H9 (cell line): Measurements from ENCODE around the gene GLRX. TPM values are rescaled to one million over a fixed set of nuclear protein-coding genes. Genes with fewer than 3 reads are reported as not detected.

Source experiments
- DNase-seq: peaks from one replicate; pipeline ENCODE4 v3.0.0-alpha.2; 2017
- H2AFZ ChIP-seq: one replicate; pipeline ENCODE4 v1.6.1; 2013; ENCODE audit warnings: mild to moderate bottlenecking, low read length, control low read depth, moderate library complexity
- H2AK5ac ChIP-seq: 2 replicates; pipeline ENCODE4 v1.6.1; 2013; ENCODE audit warnings: low read length, control low read depth, mixed read lengths; ENCODE audit not compliant: insufficient read length
- H2BK120ac ChIP-seq: one replicate; pipeline ENCODE4 v1.6.1; 2013; ENCODE audit warnings: low read depth, mild to moderate bottlenecking, low read length, control low read depth, inconsistent platforms; ENCODE audit not compliant: poor library complexity, severe bottlenecking
- H2BK12ac ChIP-seq: 2 replicates; pipeline ENCODE4 v1.6.1; 2013; ENCODE audit warnings: low read length, control low read depth, mixed read lengths, low read depth; ENCODE audit not compliant: insufficient read length
- H2BK15ac ChIP-seq: 2 replicates; pipeline ENCODE4 v1.6.1; 2013; ENCODE audit warnings: low read depth, low read length, control low read depth
- H2BK20ac ChIP-seq: one replicate; pipeline ENCODE4 v1.6.1; 2013; ENCODE audit warnings: low read depth, mild to moderate bottlenecking, low read length, control low read depth, inconsistent platforms; ENCODE audit not compliant: poor library complexity, severe bottlenecking
- H2BK5ac ChIP-seq: 2 replicates; pipeline ENCODE4 v1.6.1; 2013; ENCODE audit warnings: low read length, control low read depth, mixed read lengths; ENCODE audit not compliant: insufficient read length
- H3K14ac ChIP-seq: 2 replicates; pipeline ENCODE4 v1.6.1; 2013; ENCODE audit warnings: low read length, control low read depth; ENCODE audit not compliant: insufficient read depth
- H3K18ac ChIP-seq: 2 replicates; pipeline ENCODE4 v1.6.1; 2013; ENCODE audit warnings: low read depth, mild to moderate bottlenecking, mixed read lengths, low read length, control low read depth; ENCODE audit not compliant: insufficient read length
- H3K23ac ChIP-seq: 2 replicates; pipeline ENCODE4 v1.6.1; 2013; ENCODE audit warnings: low read length, control low read depth, mixed read lengths, low read depth; ENCODE audit not compliant: insufficient read length
- H3K23me2 ChIP-seq: 2 replicates; pipeline ENCODE4 v1.6.1; 2013; ENCODE audit warnings: low read depth, mild to moderate bottlenecking, mixed read lengths, low read length, control low read depth; ENCODE audit not compliant: insufficient read length, poor library complexity, severe bottlenecking
- H3K27ac ChIP-seq: 2 replicates; pipeline ENCODE4 v1.5.1; 2013; ENCODE audit warnings: low read length, control low read depth, mixed read lengths, low read depth; ENCODE audit not compliant: insufficient read length
- H3K27me3 ChIP-seq: 2 replicates; pipeline ENCODE4 v1.6.1; 2013; ENCODE audit warnings: low read length, control low read depth, inconsistent platforms; ENCODE audit not compliant: insufficient read depth
- H3K4ac ChIP-seq: 2 replicates; pipeline ENCODE4 v1.6.1; 2013; ENCODE audit warnings: low read depth, mild to moderate bottlenecking, control low read depth, inconsistent platforms, low read length, moderate library complexity
- H3K4me1 ChIP-seq: 2 replicates; pipeline ENCODE4 v1.6.1; 2013; ENCODE audit warnings: low read length, control low read depth, inconsistent platforms; ENCODE audit not compliant: insufficient read depth
- H3K4me2 ChIP-seq: 2 replicates; pipeline ENCODE4 v1.6.1; 2013; ENCODE audit warnings: low read length, control low read depth, mixed read lengths; ENCODE audit not compliant: insufficient read length, insufficient read depth
- H3K56ac ChIP-seq: 2 replicates; pipeline ENCODE4 v1.6.1; 2013; ENCODE audit warnings: low read depth, mild to moderate bottlenecking, mixed read lengths, low read length, control low read depth; ENCODE audit not compliant: insufficient read length
- H3K79me1 ChIP-seq: 2 replicates; pipeline ENCODE4 v1.6.1; 2013; ENCODE audit warnings: low read depth, mild to moderate bottlenecking, moderate library complexity, low read length, control low read depth, inconsistent platforms; ENCODE audit not compliant: insufficient read depth, poor library complexity, severe bottlenecking
- H3K79me2 ChIP-seq: 2 replicates; pipeline ENCODE4 v1.6.1; 2013; ENCODE audit warnings: low read length, control low read depth, inconsistent platforms; ENCODE audit not compliant: insufficient read depth
- H3K9ac ChIP-seq: 2 replicates; pipeline ENCODE4 v1.6.1; 2013; ENCODE audit warnings: low read length, control low read depth, mixed read lengths; ENCODE audit not compliant: insufficient read length; ENCODE audit errors: extremely low read depth
- H3K9me3 ChIP-seq: one replicate; pipeline ENCODE4 v1.6.1; 2013; ENCODE audit warnings: low read depth, low read length, inconsistent platforms; ENCODE audit not compliant: control insufficient read depth
- H3T11ph ChIP-seq: one replicate; pipeline ENCODE4 v1.6.1; 2013; ENCODE audit warnings: mild to moderate bottlenecking, low read length, control low read depth, inconsistent platforms
- H4K20me1 ChIP-seq: one replicate; pipeline ENCODE4 v1.6.1; 2013; ENCODE audit not compliant: control insufficient read depth, insufficient read length, insufficient read depth
- H4K5ac ChIP-seq: 2 replicates; pipeline ENCODE4 v1.6.1; 2013; ENCODE audit warnings: low read depth, mild to moderate bottlenecking, mixed read lengths, low read length, control low read depth; ENCODE audit not compliant: insufficient read length
- H4K8ac ChIP-seq: replicated peaks from 2 replicates; pipeline ENCODE4 v1.6.1; 2013; ENCODE audit warnings: low read length, control low read depth, mixed read lengths, low read depth; ENCODE audit not compliant: insufficient read length
- H4K91ac ChIP-seq: 2 replicates; pipeline ENCODE4 v1.6.1; 2013; ENCODE audit warnings: low read depth, mild to moderate bottlenecking, moderate library complexity, mixed read lengths, low read length, control low read depth; ENCODE audit not compliant: insufficient read length
- H3K27ac Mint-ChIP-seq, 3 experiments: 2 replicates in 2 of 3; 3 replicates in 1 of 3; pipeline ENCODE4 v1.8.0; 2020 to 2021; ENCODE audit warnings: mixed read lengths in 3 of 3, mild to moderate bottlenecking in 1 of 3, moderate library complexity in 1 of 3
- H3K27me3 Mint-ChIP-seq: 2 replicates; pipeline ENCODE4 v1.8.0; 2021; ENCODE audit warnings: low read depth, mild to moderate bottlenecking, moderate library complexity, mixed read lengths
- H3K36me3 Mint-ChIP-seq, 3 experiments: 2 replicates in 2 of 3; 3 replicates in 1 of 3; pipeline ENCODE4 v1.8.0; 2020 to 2021; ENCODE audit warnings: low read depth in 3 of 3, mixed read lengths in 3 of 3; ENCODE audit not compliant: insufficient read depth in 1 of 3
- H3K4me1 Mint-ChIP-seq, 2 experiments: 2 replicates each; pipeline ENCODE4 v1.8.0; 2020; ENCODE audit warnings: mixed read lengths in 2 of 2
- H3K4me3 Mint-ChIP-seq, 2 experiments: 2 replicates in 1 of 2; 3 replicates in 1 of 2; pipeline ENCODE4 v1.8.0; 2020 to 2021; ENCODE audit warnings: mild to moderate bottlenecking in 2 of 2, mixed read lengths in 2 of 2, moderate library complexity in 1 of 2
- H3K9me3 Mint-ChIP-seq, 2 experiments: 2 replicates in 1 of 2; 3 replicates in 1 of 2; pipeline ENCODE4 v1.8.0; 2020; ENCODE audit warnings: mild to moderate bottlenecking in 2 of 2, mixed read lengths in 2 of 2, moderate library complexity in 1 of 2
- CTCF ChIP-seq: fragments of 200-600 bp; sonication (generic); conservative IDR thresholded peaks from 3 replicates; pipeline ENCODE4 v1.8.0; 2021; ENCODE audit warnings: antibody characterized with exemption, mild to moderate bottlenecking
- WGBS: extraction: QIAGEN DNeasy Blood & Tissue Kit; methylation state at CpG from one replicate; pipeline ENCODE4 v1.1.7; 2013; ENCODE audit warnings: missing lambda C conversion rate, low lambda C conversion rate, mixed read lengths; ENCODE audit not compliant: insufficient read length; ENCODE audit errors: extremely low coverage; 5-methylcytosine and 5-hydroxymethylcytosine counted together
- total RNA-seq: library from RNA; stranded (reverse); gene quantifications from 2 replicates; pipeline ENCODE4 v1.2.1, GENCODE V29; 2021

GLRX gene
- total RNA-seq, 1 experiment from 2014 or later, result 13.8 TPM

- no peak overlapping the region for H2BK20ac ChIP-seq
- no peak overlapping the region for H3K23ac ChIP-seq
- no peaks in the 10 kb centered on the region for H3K79me2 ChIP-seq
- H3K4me3 Mint-ChIP-seq, result no peak overlapping the region
- no peak overlapping the region for H4K5ac ChIP-seq
- H3K27ac ChIP-seq, result no peak overlapping the region
- H2BK120ac ChIP-seq, result no peak overlapping the region
- H2AK5ac ChIP-seq, result no peak overlapping the region
- no peak overlapping the region for H3K9ac ChIP-seq
- DNase-seq, result no peak
- no peak overlapping the region for H4K91ac ChIP-seq
- H3K9me3 Mint-ChIP-seq, result no peaks in the 10 kb centered on the region
- H3K27me3 Mint-ChIP-seq, result peaks cover 4% of the 10 kb centered on the region; the same call in 1 of the 2 replicates
- no peak overlapping the region for H3K14ac ChIP-seq
- no peaks in the 10 kb centered on the region for H3K79me1 ChIP-seq
- no peak overlapping the region for H2BK15ac ChIP-seq
- H2AFZ ChIP-seq, result no peak overlapping the region
- no peak overlapping the region for H2BK12ac ChIP-seq
- H4K8ac ChIP-seq, result no peak overlapping the region
- no peak overlapping the region for H2BK5ac ChIP-seq
- no peak overlapping the region for H3K4ac ChIP-seq
- H4K20me1 ChIP-seq, result no peaks in the 10 kb centered on the region
- WGBS, result no CpG with 5 or more reads among the region's 3 CpGs
- H3K36me3 Mint-ChIP-seq, result no peaks in the 10 kb centered on the region
- H3K23me2 ChIP-seq, result no peaks in the 10 kb centered on the region
- no peak overlapping the region for H3K18ac ChIP-seq
- no peak overlapping the region for H3T11ph ChIP-seq
- no peak overlapping the region for H3K56ac ChIP-seq
- H3K27ac Mint-ChIP-seq, result no peak overlapping the region
- H3K4me1 Mint-ChIP-seq, result 0 out of 4 replicates have a peak, but pooled peaks cover 2 to 3% of the 10 kb centered on the region in 2 experiments
- no peaks in the 10 kb centered on the region for H3K27me3 ChIP-seq
- H3K9me3 ChIP-seq, result no peaks in the 10 kb centered on the region
- no peaks in the 10 kb centered on the region for H3K4me1 ChIP-seq
- no peak for TF ChIP-seq CTCF
- no peak overlapping the region for H3K4me2 ChIP-seq
Observed at GRCh38 chr5:95845391-95845790, 22.9 kb upstream of the GLRX start.
